ENCODE data around the gene ZRANB2. TPM values are rescaled to one million over a fixed set of nuclear protein-coding genes. Genes with fewer than 3 reads are reported as not detected.

The ZRANB2 gene
- total RNA-seq, 1 experiment from 2014 or later = 103 TPM

- Histone ChIP-seq H3K27me3 (ENCODE audit: insufficient read depth, low read length) (peaks cover 8% of the 10 kb centered on the region; the same call in 1 of the 2 replicates), H3K27ac (ENCODE audit: insufficient read length, low read depth, low read length) (no peak overlapping the region), H4K20me1 (ENCODE audit: control insufficient read depth, insufficient read depth, insufficient read length) (no peaks in the 10 kb centered on the region), H3K56ac (ENCODE audit: insufficient read length, low read depth, low read length) (no peak overlapping the region), H4K8ac (replicated peaks; ENCODE audit: insufficient read length, low read depth, low read length) (no peak overlapping the region), H3K4me2 (ENCODE audit: insufficient read depth, insufficient read length, low read length) (no peak overlapping the region), H2BK15ac (ENCODE audit: low read depth, low read length) (no peak overlapping the region), H3K23me2 (ENCODE audit: insufficient read length, low read depth, low read length, poor library complexity, severe bottlenecking) (peaks cover 9% of the 10 kb centered on the region), H2BK5ac (ENCODE audit: insufficient read length, low read length) (no peak overlapping the region), H3K79me1 (ENCODE audit: insufficient read depth, low read depth, low read length, poor library complexity, severe bottlenecking) (no peaks in the 10 kb centered on the region), H3K23ac (ENCODE audit: insufficient read length, low read depth, low read length) (no peak overlapping the region), H2BK12ac (ENCODE audit: insufficient read length, low read depth, low read length) (no peak overlapping the region), H3K9ac (ENCODE audit: extremely low read depth, insufficient read length, low read length) (no peak overlapping the region), H3T11ph (ENCODE audit: low read length) (no peak overlapping the region), H3K4ac (ENCODE audit: low read depth, low read length) (no peak overlapping the region), H3K14ac (ENCODE audit: insufficient read depth, low read length) (no peak overlapping the region), H4K5ac (ENCODE audit: insufficient read length, low read depth, low read length) (no peak overlapping the region), H4K91ac (ENCODE audit: insufficient read length, low read depth, low read length) (no peak overlapping the region), H2BK20ac (ENCODE audit: low read depth, low read length, poor library complexity, severe bottlenecking) (no peak overlapping the region), H3K9me3 (ENCODE audit: control insufficient read depth, low read depth, low read length) (no peaks in the 10 kb centered on the region), H2AK5ac (ENCODE audit: insufficient read length, low read length) (no peak overlapping the region), H2AFZ (ENCODE audit: low read length) (no peak overlapping the region), H3K79me2 (ENCODE audit: insufficient read depth, low read length) (no peaks in the 10 kb centered on the region), H2BK120ac (ENCODE audit: low read depth, low read length, poor library complexity, severe bottlenecking) (no peak overlapping the region), H3K4me1 (ENCODE audit: insufficient read depth, low read length) (no peaks in the 10 kb centered on the region), H3K18ac (ENCODE audit: insufficient read length, low read depth, low read length) (no peak overlapping the region)
- no peaks in the 10 kb centered on the region for H3K36me3 Mint-ChIP-seq (ENCODE audit: insufficient read depth in 1 of 3, low read depth in 3 of 3)
- no peak overlapping the region for H3K4me3 Mint-ChIP-seq
- no peaks in the 10 kb centered on the region for H3K9me3 Mint-ChIP-seq
- no peak overlapping the region for H3K27ac Mint-ChIP-seq
- H3K27me3 Mint-ChIP-seq (ENCODE audit: low read depth) = peaks cover 29% of the 10 kb centered on the region
- TF ChIP-seq, protein P1, sequence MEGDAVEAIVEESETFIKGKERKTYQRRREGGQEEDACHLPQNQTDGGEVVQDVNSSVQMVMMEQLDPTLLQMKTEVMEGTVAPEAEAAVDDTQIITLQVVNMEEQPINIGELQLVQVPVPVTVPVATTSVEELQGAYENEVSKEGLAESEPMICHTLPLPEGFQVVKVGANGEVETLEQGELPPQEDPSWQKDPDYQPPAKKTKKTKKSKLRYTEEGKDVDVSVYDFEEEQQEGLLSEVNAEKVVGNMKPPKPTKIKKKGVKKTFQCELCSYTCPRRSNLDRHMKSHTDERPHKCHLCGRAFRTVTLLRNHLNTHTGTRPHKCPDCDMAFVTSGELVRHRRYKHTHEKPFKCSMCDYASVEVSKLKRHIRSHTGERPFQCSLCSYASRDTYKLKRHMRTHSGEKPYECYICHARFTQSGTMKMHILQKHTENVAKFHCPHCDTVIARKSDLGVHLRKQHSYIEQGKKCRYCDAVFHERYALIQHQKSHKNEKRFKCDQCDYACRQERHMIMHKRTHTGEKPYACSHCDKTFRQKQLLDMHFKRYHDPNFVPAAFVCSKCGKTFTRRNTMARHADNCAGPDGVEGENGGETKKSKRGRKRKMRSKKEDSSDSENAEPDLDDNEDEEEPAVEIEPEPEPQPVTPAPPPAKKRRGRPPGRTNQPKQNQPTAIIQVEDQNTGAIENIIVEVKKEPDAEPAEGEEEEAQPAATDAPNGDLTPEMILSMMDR (conservative IDR thresholded peaks at IDR 0.05) = no peak
- peaks cover 2% of the 10 kb centered on the region in 2 experiments; a peak in 3 of 4 replicates for H3K4me1 Mint-ChIP-seq
- DNase-seq = no peak
Observed at GRCh38 chr1:71043065-71043464, 37.8 kb downstream of the ZRANB2 start.
